Nucleus accumbens (tissue), 56 donors: Measurements from ENCODE around the gene MGME1.

Source experiments
- DNase-seq, 56 donors: peaks; one replicate each; lab custom pipeline; 2025; lab: John Stamatoyannopoulos, UW

The MGME1 gene

GRCh38 chr20:17968366-17969277 is at the start of gene MGME1, which contains the start of gene SNX5:
TSS of gene MGME1 (plus strand) at chr20:17969018. CDS start at chr20:17969860, 842 bp downstream.
TSS of gene SNX5 (minus strand) at chr20:17968794. CDS start at chr20:17968425, 369 bp downstream.
- DNase-seq = peak; percentile 87 to 100 (median 98)

GRCh38 chr20:17919149-17919548 is 49.7 kb upstream of the MGME1 start:
- no peak for DNase-seq

- DNase-seq = no peak
Measured at GRCh38 chr20:17921774-17922173, 47.0 kb upstream of the MGME1 start.

GRCh38 chr20:17925141-17925939 is 43.5 kb upstream of the MGME1 start:
- DNase-seq = no peak

GRCh38 chr20:17925940-17926300 is 42.9 kb upstream of the MGME1 start:
- no peak for DNase-seq

- no peak for DNase-seq
Measured at GRCh38 chr20:17928211-17928611, 40.6 kb upstream of the MGME1 start.

GRCh38 chr20:17928633-17929311 is 40.0 kb upstream of the MGME1 start:
- no peak for DNase-seq

GRCh38 chr20:17931513-17931912 is 37.3 kb upstream of the MGME1 start:
- no peak for DNase-seq

- DNase-seq = peak in 3 of 56 donors; percentile 12 to 37 (median 37)
Measured at GRCh38 chr20:17932396-17932795, 36.4 kb upstream of the MGME1 start.

- DNase-seq = no peak
Measured at GRCh38 chr20:17933121-17933520, 35.7 kb upstream of the MGME1 start.

GRCh38 chr20:17933711-17934110 is 35.1 kb upstream of the MGME1 start:
- no peak for DNase-seq

GRCh38 chr20:17934141-17934862 is 34.5 kb upstream of the MGME1 start:
- DNase-seq = no peak

GRCh38 chr20:17935186-17935585 is 33.6 kb upstream of the MGME1 start:
- no peak for DNase-seq

- DNase-seq = no peak
Measured at GRCh38 chr20:17935761-17936160, 33.1 kb upstream of the MGME1 start.

GRCh38 chr20:17936286-17936760 is 32.5 kb upstream of the MGME1 start:
- no peak for DNase-seq

- peak in 2 of 56 donors; percentile 8 to 13 for DNase-seq
Measured at GRCh38 chr20:17936761-17937732, 31.8 kb upstream of the MGME1 start.

- DNase-seq = peak in 44 of 56 donors; percentile 7 to 70 (median 28)
Measured at GRCh38 chr20:17938871-17939619, 29.8 kb upstream of the MGME1 start.

- no peak for DNase-seq
Measured at GRCh38 chr20:17939622-17940223, 29.1 kb upstream of the MGME1 start.
